RKO (cell line): ENCODE data around the gene MTHFSD.

Source experiments
- DNase-seq: peaks from one replicate; pipeline ENCODE4 v3.0.0-alpha.2; 2016; ENCODE audit warnings: low spot score

The MTHFSD gene

GRCh38 chr16:86490859-86491639 lies 64.0 kb downstream of the MTHFSD start:
- no peak for DNase-seq

DNA sequence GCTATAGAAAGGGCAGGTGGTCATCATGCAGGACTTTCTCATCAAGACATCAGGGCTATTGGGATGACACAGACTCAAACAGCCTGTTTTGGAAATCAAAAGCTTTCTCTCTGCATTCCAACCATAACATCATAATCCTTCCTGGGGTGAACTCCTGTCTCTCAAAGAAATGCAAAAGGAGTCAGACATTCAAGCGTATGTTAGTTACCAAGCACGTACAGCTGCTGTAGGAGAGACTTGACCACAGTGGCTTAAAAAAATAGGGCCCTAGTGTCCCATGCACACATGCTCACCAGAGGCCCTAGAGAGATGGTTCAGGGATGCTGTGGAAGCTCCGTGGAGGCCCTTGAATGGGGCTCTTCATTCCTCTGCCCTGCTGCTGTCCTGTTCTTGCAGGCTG lies 69.3 kb downstream of the MTHFSD start:
- DNase-seq, result no peak

DNA sequence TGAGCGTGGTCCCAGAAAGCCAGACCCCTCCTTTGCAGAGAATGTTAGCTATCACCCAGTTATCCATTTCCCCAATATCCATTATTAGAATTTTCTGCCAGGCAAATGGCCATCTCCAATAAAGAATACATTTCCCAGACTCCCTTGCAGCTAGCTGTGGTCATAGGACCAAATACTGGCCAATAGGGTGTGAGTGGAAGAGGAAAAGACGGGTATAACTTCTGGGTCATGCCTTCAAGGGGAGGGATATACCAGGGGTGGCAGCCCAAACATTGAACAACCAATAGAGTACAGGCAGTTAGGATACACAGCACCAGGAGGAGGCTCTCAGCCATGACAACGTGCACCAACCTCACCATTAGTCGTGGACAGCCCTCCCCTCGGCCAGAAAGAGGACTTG lies 70.8 kb downstream of the MTHFSD start:
- DNase-seq, result no peak

DNA sequence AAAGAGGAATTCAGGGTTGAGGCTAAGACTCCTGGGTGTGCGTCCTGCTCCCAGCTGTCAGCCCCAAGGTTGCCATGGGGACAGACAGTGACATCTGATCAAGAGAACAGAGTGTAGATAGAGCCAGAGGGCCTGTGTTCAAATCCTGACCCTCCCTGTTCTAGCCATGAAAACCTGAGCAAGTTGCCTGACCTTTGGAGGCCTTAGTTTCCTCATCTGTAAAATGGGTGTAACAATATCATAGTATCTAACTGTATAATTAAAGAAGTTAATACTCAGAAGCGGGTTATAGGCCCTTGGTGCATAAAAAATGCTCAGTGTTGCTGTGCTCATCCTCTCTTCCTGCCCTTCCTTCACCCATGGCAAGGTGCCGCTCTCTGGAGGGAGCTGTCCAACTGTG lies 73.4 kb downstream of the MTHFSD start:
- DNase-seq, result no peak

DNA sequence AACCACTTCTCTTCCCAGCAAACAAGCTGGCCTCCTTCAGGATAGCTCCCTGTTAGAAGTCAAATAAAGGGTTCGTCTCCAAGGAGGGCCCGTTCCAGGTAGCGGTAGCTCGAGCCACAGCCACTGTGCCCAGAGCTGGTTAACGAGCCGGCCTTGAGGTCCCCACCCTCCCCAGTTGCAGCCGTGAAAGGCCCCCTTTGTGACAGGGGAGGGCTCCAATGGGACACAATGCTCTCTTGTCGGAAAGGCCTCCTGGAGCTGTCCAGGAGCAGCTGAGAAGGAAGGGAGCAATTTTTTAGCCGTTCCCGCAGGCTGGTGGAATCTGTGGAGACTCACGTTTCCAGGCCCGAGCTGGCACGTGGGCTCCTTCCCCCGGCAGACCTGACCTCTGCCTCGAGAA lies 74.6 kb downstream of the MTHFSD start:
- DNase-seq, result no peak
